IPS DF 4.7 (cell line): Measurements from ENCODE around the gene TBL1XR1.
"Not testable (repeated sequence)": the region's sequence is repeated elsewhere in the genome, so short reads cannot be mapped to it uniquely, and the experiment has no call there.

ENCODE experiments used
- DNase-seq: peaks from one replicate; pipeline ENCODE4 v3.0.0-alpha.2; 2013; ENCODE audit warnings: low spot score; ENCODE audit errors: extremely low read depth

The TBL1XR1 gene

GRCh38 chr3:177034832-177035475, 162.3 kb downstream of the TBL1XR1 start:
- DNase-seq, result no peak

- DNase-seq, result no peak
Measured at GRCh38 chr3:177026505-177027277, 170.6 kb downstream of the TBL1XR1 start.

GRCh38 chr3:177015881-177016280, 181.4 kb downstream of the TBL1XR1 start:
- no peak for DNase-seq

- no peak for DNase-seq
Measured at GRCh38 chr3:177013681-177014280, 183.5 kb downstream of the TBL1XR1 start.

GRCh38 chr3:177005718-177006405, 191.4 kb downstream of the TBL1XR1 start:
- no peak for DNase-seq

GRCh38 chr3:177000159-177000558, 197.1 kb downstream of the TBL1XR1 start:
- DNase-seq, result not testable (repeated sequence)

GRCh38 chr3:176995946-176996345, 201.3 kb downstream of the TBL1XR1 start:
- no peak for DNase-seq

- no peak for DNase-seq
Measured at GRCh38 chr3:176994891-176995781, 202.1 kb downstream of the TBL1XR1 start.

GRCh38 chr3:176994393-176994792, 202.9 kb downstream of the TBL1XR1 start:
- no peak for DNase-seq

- no peak for DNase-seq
Measured at GRCh38 chr3:176992978-176993377, 204.3 kb downstream of the TBL1XR1 start.

GRCh38 chr3:176992565-176992964, 204.7 kb downstream of the TBL1XR1 start:
- no peak for DNase-seq

- no peak for DNase-seq
Measured at GRCh38 chr3:176988795-176989194, 208.5 kb downstream of the TBL1XR1 start.

- no peak for DNase-seq
Measured at GRCh38 chr3:176987901-176988650, 209.2 kb downstream of the TBL1XR1 start.

GRCh38 chr3:176978441-176978840, 218.8 kb downstream of the TBL1XR1 start:
- DNase-seq, result no peak

- no peak for DNase-seq
Measured at GRCh38 chr3:176977331-176977730, 220.0 kb downstream of the TBL1XR1 start.

- no peak for DNase-seq
Measured at GRCh38 chr3:176976586-176976985, 220.7 kb downstream of the TBL1XR1 start.

GRCh38 chr3:176974279-176974678, 223.0 kb downstream of the TBL1XR1 start:
- DNase-seq, result no peak

GRCh38 chr3:176971613-176972174, 225.6 kb downstream of the TBL1XR1 start:
- no peak for DNase-seq

- DNase-seq, result no peak
Measured at GRCh38 chr3:176970770-176971169, 226.5 kb downstream of the TBL1XR1 start.

- DNase-seq, result no peak
Measured at GRCh38 chr3:176969506-176969905, 227.8 kb downstream of the TBL1XR1 start.
